Measurements from ENCODE around the gene NT5DC3.

Gene NT5DC3

DNA sequence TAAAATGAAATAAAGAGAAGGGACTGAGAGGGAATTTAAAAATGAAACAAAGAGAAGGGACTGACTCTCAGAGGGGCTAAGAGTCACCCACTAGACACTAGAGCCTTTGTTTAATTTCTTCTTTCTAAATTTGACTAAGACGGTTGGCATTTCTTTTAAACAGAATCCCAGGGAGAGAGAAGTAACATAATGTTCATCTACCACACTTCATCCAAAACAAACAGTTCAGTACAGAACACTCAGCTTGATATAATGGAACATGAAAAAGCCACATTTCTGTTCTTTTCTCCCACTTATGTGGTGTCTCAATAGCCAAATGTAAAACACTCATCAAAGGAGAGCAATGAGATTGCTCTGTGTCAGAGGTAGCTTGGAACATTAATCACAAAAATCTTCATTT lies 10.1 kb upstream of the NT5DC3 start:
- TF ChIP-seq, protein P1, sequence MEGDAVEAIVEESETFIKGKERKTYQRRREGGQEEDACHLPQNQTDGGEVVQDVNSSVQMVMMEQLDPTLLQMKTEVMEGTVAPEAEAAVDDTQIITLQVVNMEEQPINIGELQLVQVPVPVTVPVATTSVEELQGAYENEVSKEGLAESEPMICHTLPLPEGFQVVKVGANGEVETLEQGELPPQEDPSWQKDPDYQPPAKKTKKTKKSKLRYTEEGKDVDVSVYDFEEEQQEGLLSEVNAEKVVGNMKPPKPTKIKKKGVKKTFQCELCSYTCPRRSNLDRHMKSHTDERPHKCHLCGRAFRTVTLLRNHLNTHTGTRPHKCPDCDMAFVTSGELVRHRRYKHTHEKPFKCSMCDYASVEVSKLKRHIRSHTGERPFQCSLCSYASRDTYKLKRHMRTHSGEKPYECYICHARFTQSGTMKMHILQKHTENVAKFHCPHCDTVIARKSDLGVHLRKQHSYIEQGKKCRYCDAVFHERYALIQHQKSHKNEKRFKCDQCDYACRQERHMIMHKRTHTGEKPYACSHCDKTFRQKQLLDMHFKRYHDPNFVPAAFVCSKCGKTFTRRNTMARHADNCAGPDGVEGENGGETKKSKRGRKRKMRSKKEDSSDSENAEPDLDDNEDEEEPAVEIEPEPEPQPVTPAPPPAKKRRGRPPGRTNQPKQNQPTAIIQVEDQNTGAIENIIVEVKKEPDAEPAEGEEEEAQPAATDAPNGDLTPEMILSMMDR (IDR thresholded peaks at IDR 0.05; ENCODE audit: poor library complexity, severe bottlenecking): no peak
- DNase-seq (ENCODE audit: low spot score) (no peak), ATAC-seq (ENCODE audit: low read depth) (no peak; the same call in 2 of the 3 replicates)

DNA sequence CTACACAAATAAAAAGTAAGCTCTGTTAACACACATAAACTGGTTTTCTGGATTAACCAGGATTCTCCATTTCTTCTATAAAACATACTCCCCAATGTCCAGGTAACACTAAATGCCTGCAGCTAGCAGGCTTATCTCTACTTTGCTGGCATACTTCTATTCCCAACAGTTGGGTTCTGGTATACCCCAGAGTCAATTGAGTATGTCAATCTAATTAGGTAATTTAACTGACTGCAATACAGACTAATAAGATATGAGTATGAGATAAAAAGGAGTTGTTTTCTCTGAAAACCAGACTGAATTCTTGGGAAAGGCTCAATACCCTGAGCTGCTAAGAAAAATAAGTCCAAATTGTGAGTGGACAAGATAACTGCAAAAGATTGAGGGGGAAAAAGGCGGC lies 9.4 kb upstream of the NT5DC3 start:
- Histone ChIP-seq H3K27ac (ENCODE audit: poor library complexity, severe bottlenecking) (no peak overlapping the region), H3K4me3 (ENCODE audit: severe bottlenecking) (no peak overlapping the region), H3K27me3 (ENCODE audit: insufficient read depth, poor library complexity, severe bottlenecking) (no peaks in the 10 kb centered on the region), H3K9me3 (ENCODE audit: severe bottlenecking) (no peaks in the 10 kb centered on the region), H3K4me1 (ENCODE audit: insufficient read depth, poor library complexity, severe bottlenecking) (peaks cover 6% of the 10 kb centered on the region), H3K36me3 (ENCODE audit: low read depth) (no peaks in the 10 kb centered on the region)
- TF ChIP-seq, protein P1 (IDR thresholded peaks at IDR 0.05; ENCODE audit: poor library complexity, severe bottlenecking): no peak
- DNase-seq (ENCODE audit: low spot score) (no peak), ATAC-seq (ENCODE audit: low read depth) (no peak)

More for the DNA sequence above, 10.1 kb upstream of the NT5DC3 start:
- H3K9me3 ChIP-seq (ENCODE audit: severe bottlenecking): no peaks in the 10 kb centered on the region
- H3K27me3 ChIP-seq (ENCODE audit: insufficient read depth, poor library complexity, severe bottlenecking): no peaks in the 10 kb centered on the region
- H3K4me3 ChIP-seq (ENCODE audit: severe bottlenecking): no peak overlapping the region
- H3K36me3 ChIP-seq (ENCODE audit: low read depth): no peaks in the 10 kb centered on the region
- H3K4me1 ChIP-seq (ENCODE audit: insufficient read depth, poor library complexity, severe bottlenecking): peaks cover 6% of the 10 kb centered on the region
- no peak overlapping the region for H3K27ac ChIP-seq (ENCODE audit: poor library complexity, severe bottlenecking)

DNA sequence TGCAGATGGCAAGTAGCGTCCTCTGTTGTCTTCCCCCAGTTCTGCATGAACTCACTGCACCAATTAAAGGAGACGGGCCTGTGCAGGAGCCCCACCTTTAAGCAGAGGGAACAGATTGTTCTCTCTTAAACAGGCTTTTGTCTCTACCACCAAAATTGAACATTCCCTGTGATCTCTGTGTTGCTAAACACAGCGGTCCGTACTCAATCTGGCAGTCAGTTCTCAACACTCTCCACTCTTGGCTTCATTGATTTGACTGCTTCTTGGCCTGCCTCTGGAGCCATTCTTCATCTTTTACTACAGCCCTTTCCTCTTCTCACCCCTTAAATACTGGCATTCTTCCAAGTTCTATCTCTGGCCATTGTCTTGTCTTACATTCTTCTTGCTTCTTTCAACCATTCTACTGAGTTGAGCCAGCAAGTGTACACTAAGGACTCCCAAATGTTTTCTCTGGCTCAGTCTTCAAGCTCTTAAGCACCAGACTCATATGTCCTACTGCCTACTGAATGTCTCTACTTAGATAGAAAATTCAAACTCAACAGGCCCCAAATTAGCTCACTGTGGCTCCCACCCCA lies 8.0 kb upstream of the NT5DC3 start:
- H3K4me3 ChIP-seq (ENCODE audit: severe bottlenecking): no peak overlapping the region
- peaks cover 6% of the 10 kb centered on the region for H3K4me1 ChIP-seq (ENCODE audit: insufficient read depth, poor library complexity, severe bottlenecking)
- no peaks in the 10 kb centered on the region for H3K27me3 ChIP-seq (ENCODE audit: insufficient read depth, poor library complexity, severe bottlenecking)
- no peaks in the 10 kb centered on the region for H3K36me3 ChIP-seq (ENCODE audit: low read depth)
- ATAC-seq (ENCODE audit: low read depth) (no peak), DNase-seq (ENCODE audit: low spot score) (no peak)
- TF ChIP-seq, protein P1 (IDR thresholded peaks at IDR 0.05; ENCODE audit: poor library complexity, severe bottlenecking): no peak
- H3K9me3 ChIP-seq (ENCODE audit: severe bottlenecking): no peaks in the 10 kb centered on the region
- no peak overlapping the region for H3K27ac ChIP-seq (ENCODE audit: poor library complexity, severe bottlenecking)

DNA sequence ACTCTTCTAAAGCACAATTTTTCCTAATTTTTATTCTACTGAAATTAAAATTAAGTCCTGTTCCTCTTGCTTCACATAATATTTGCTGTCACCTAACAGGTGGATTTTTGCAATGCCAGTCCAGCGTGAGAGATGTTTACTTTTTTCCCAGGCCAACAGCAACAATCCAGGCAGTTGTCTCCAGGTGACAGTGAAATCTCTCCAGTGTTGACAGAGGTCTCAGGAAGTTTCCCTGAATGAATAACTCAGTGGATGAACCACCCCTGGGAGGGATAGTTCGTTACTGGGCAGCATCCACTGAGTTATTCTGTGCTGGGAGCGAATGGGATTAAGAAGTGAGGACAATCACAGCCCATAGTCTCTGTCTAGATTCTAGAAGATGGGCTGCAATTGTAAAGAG lies 7.1 kb upstream of the NT5DC3 start:
- no peak overlapping the region for H3K27ac ChIP-seq (ENCODE audit: poor library complexity, severe bottlenecking)
- H3K4me3 ChIP-seq (ENCODE audit: severe bottlenecking): no peak overlapping the region
- TF ChIP-seq, protein P1 (IDR thresholded peaks at IDR 0.05; ENCODE audit: poor library complexity, severe bottlenecking): no peak
- DNase-seq (ENCODE audit: low spot score): no peak
- ATAC-seq (ENCODE audit: low read depth): no peak
- H3K36me3 ChIP-seq (ENCODE audit: low read depth): no peaks in the 10 kb centered on the region
- H3K9me3 ChIP-seq (ENCODE audit: severe bottlenecking): no peaks in the 10 kb centered on the region
- H3K4me1 ChIP-seq (ENCODE audit: insufficient read depth, poor library complexity, severe bottlenecking): peaks cover 6% of the 10 kb centered on the region
- no peaks in the 10 kb centered on the region for H3K27me3 ChIP-seq (ENCODE audit: insufficient read depth, poor library complexity, severe bottlenecking)

DNA sequence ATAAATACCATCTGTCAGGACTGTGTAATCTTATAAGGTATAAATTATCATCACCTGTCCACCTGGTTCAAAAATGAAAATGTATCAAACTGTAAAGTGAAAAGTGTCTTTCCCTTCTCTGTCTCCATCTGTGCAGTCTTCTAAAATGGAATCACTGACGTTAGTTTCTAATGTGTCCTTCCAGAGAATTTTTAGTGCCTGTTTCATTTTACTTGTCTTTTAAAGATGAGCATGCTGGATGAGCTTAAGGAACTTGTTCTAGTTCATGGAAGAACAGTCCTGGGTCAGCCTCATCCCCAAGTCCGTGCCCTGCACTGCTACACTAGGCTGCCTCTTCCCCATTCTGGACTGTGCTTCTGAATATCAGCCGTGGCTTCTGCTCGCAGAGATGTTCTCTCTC lies 5.4 kb upstream of the NT5DC3 start:
- H3K27ac ChIP-seq (ENCODE audit: poor library complexity, severe bottlenecking): no peak overlapping the region
- TF ChIP-seq, protein P1 (IDR thresholded peaks at IDR 0.05; ENCODE audit: poor library complexity, severe bottlenecking): no peak
- ATAC-seq (ENCODE audit: low read depth): no peak
- no peak overlapping the region for H3K4me3 ChIP-seq (ENCODE audit: severe bottlenecking)
- H3K27me3 ChIP-seq (ENCODE audit: insufficient read depth, poor library complexity, severe bottlenecking): no peaks in the 10 kb centered on the region
- peaks cover 4% of the 10 kb centered on the region for H3K4me1 ChIP-seq (ENCODE audit: insufficient read depth, poor library complexity, severe bottlenecking)
- no peaks in the 10 kb centered on the region for H3K36me3 ChIP-seq (ENCODE audit: low read depth)
- no peak for DNase-seq (ENCODE audit: low spot score)
- no peaks in the 10 kb centered on the region for H3K9me3 ChIP-seq (ENCODE audit: severe bottlenecking)

Measured in RWPE2 (cell line).